HL-60 (cell line): ENCODE data around the gene SUOX.
"Not testable (repeated sequence)": the region's sequence is repeated elsewhere in the genome, so short reads cannot be mapped to it uniquely, and the experiment has no call there.

Source experiments
- DNase-seq, 2 experiments: peaks; one replicate each; pipeline ENCODE4 v3.0.0-alpha.2; 2010 to 2020; ENCODE audit warnings: low read depth in 1 of 2, low spot score in 1 of 2
- H3K27ac ChIP-seq: fragments of 250-450 bp; sonication (Bioruptor Pico); replicated peaks from 2 replicates; pipeline ENCODE4 v1.5.1; 2020; ENCODE audit warnings: mild to moderate bottlenecking, moderate library complexity
- H3K27me3 ChIP-seq: fragments of 250-450 bp; sonication (Bioruptor Pico); 2 replicates; pipeline ENCODE4 v1.5.1; 2021; ENCODE audit warnings: mild to moderate bottlenecking, moderate library complexity; ENCODE audit not compliant: insufficient read depth, poor library complexity, severe bottlenecking
- H3K4me3 ChIP-seq: replicated peaks from 2 replicates; pipeline ENCODE4 v1.5.1; 2011; ENCODE audit warnings: mild to moderate bottlenecking, control low read depth, low read length; ENCODE audit not compliant: insufficient read depth
- CTCF ChIP-seq: IDR thresholded peaks from one replicate; pipeline ENCODE4 v1.5.1; 2011; ENCODE audit warnings: low read length, control low read depth, inconsistent platforms; ENCODE audit not compliant: insufficient read depth
- GABPA ChIP-seq: IDR thresholded peaks from 2 replicates; pipeline ENCODE4 v1.6.1; 2012; ENCODE audit warnings: low read depth
- POLR2AphosphoS5 ChIP-seq: IDR thresholded peaks from 2 replicates; pipeline ENCODE4 v1.6.1; 2012; ENCODE audit warnings: low read depth
- REST ChIP-seq: IDR thresholded peaks from 2 replicates; pipeline ENCODE4 v1.6.1; 2012; ENCODE audit warnings: low read depth; ENCODE audit not compliant: insufficient replicate concordance
- SPI1 ChIP-seq: IDR thresholded peaks from 2 replicates; pipeline ENCODE4 v1.6.1; 2012; ENCODE audit warnings: low read depth, mild to moderate bottlenecking, borderline replicate concordance

The SUOX gene

GRCh38 chr12:55984861-55985260 is 12.2 kb upstream of the SUOX start:
- Histone ChIP-seq H3K27ac (peak overlapping the region; percentile 5), H3K27me3 (no peaks in the 10 kb centered on the region), H3K4me3 (no peak overlapping the region)
- TF ChIP-seq GABPA (no peak), REST (no peak), POLR2AphosphoS5 (no peak), SPI1 (no peak), CTCF (no peak)
- no peak for DNase-seq

GRCh38 chr12:55985341-55985740 is 11.7 kb upstream of the SUOX start:
- peak overlapping the region; percentile 5 for H3K27ac ChIP-seq
- TF ChIP-seq POLR2AphosphoS5 (no peak), GABPA (no peak), REST (no peak), SPI1 (no peak; the same call in 1 of the 2 replicates), CTCF (no peak)
- H3K4me3 ChIP-seq = no peak overlapping the region
- DNase-seq = peak in 1 of 2 experiments; percentile 33
- H3K27me3 ChIP-seq = no peaks in the 10 kb centered on the region

GRCh38 chr12:55985976-55986375 is 11.1 kb upstream of the SUOX start:
- not testable (repeated sequence) for H3K4me3 ChIP-seq, H3K27ac ChIP-seq, H3K27me3 ChIP-seq, DNase-seq

- H3K27ac ChIP-seq = no peak overlapping the region
- no peaks in the 10 kb centered on the region for H3K27me3 ChIP-seq
- TF ChIP-seq REST = no peak
- TF ChIP-seq SPI1 = no peak
- no peak for TF ChIP-seq POLR2AphosphoS5
- no peak for TF ChIP-seq CTCF
- TF ChIP-seq GABPA = no peak
- DNase-seq = no peak
- H3K4me3 ChIP-seq = no peak overlapping the region
Observed at GRCh38 chr12:55991110-55991509, 6.0 kb upstream of the SUOX start.
